ENCODE measurements around the gene DCAF7.
A peak's percentile ranks its signal among the peaks of the same experiment; 100 is the strongest.

DCAF7 gene

GRCh38 chr17:63534078-63534570 is 16.2 kb upstream of the DCAF7 start:
- Mint-ChIP-seq H3K9me3 (no peaks in the 10 kb centered on the region), H3K27me3 (peaks cover 44% of the 10 kb centered on the region), H3K4me3 (no peak overlapping the region), H3K27ac (no peak overlapping the region), H3K4me1 (peaks cover 6% of the 10 kb centered on the region), H3K36me3 (no peaks in the 10 kb centered on the region)
- no peak for ATAC-seq

- Mint-ChIP-seq H3K36me3 (no peaks in the 10 kb centered on the region), H3K27me3 (peaks cover 53% of the 10 kb centered on the region), H3K4me3 (no peak overlapping the region), H3K27ac (no peak overlapping the region), H3K9me3 (no peaks in the 10 kb centered on the region), H3K4me1 (peaks cover 6% of the 10 kb centered on the region)
- no peak for ATAC-seq
These were observed 15.3 kb upstream of the DCAF7 start for GRCh38 chr17:63534816-63535455.

GRCh38 chr17:63535640-63536039 is 14.6 kb upstream of the DCAF7 start:
- ATAC-seq, result no peak
- no peaks in the 10 kb centered on the region for H3K36me3 Mint-ChIP-seq
- H3K4me3 Mint-ChIP-seq, result no peak overlapping the region
- no peak overlapping the region for H3K27ac Mint-ChIP-seq
- peaks cover 6% of the 10 kb centered on the region for H3K4me1 Mint-ChIP-seq
- no peaks in the 10 kb centered on the region for H3K9me3 Mint-ChIP-seq
- H3K27me3 Mint-ChIP-seq, result peaks cover 60% of the 10 kb centered on the region

- ATAC-seq, result no peak
- no peaks in the 10 kb centered on the region for H3K36me3 Mint-ChIP-seq
- peaks cover 6% of the 10 kb centered on the region for H3K4me1 Mint-ChIP-seq
- no peak overlapping the region for H3K27ac Mint-ChIP-seq
- H3K27me3 Mint-ChIP-seq, result peaks cover 64% of the 10 kb centered on the region
- H3K4me3 Mint-ChIP-seq, result no peak overlapping the region
- H3K9me3 Mint-ChIP-seq, result no peaks in the 10 kb centered on the region
These were observed 13.3 kb upstream of the DCAF7 start for GRCh38 chr17:63537001-63537400.

DNA sequence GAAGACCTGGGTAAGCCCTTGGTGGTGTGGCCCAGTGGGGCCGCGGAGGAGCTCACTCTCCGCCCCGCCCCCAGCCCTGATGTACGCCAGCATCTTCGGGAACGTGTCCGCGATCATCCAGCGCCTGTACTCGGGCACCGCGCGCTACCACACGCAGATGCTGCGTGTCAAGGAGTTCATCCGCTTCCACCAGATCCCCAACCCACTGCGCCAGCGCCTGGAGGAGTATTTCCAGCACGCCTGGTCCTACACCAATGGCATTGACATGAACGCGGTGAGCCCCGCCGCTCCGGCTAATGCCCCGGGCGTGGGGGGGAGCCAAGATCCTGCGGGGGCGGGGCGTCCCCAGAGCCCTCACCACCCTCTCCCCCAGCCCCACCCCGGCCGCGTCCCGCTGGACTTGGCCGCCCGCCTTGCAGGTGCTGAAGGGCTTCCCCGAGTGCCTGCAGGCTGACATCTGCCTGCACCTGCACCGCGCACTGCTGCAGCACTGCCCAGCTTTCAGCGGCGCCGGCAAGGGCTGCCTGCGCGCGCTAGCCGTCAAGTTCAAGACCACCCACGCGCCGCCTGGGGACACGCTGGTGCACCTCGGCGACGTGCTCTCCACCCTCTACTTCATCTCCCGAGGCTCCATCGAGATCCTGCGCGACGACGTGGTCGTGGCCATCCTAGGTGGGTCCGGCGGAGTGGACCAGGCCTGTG is 12.1 kb upstream of the DCAF7 start:
- peaks cover 6% of the 10 kb centered on the region for H3K4me1 Mint-ChIP-seq
- H3K27ac Mint-ChIP-seq, result no peak overlapping the region
- H3K4me3 Mint-ChIP-seq, result peak overlapping the region; percentile 49
- no peaks in the 10 kb centered on the region for H3K36me3 Mint-ChIP-seq
- no peaks in the 10 kb centered on the region for H3K9me3 Mint-ChIP-seq
- ATAC-seq, result peak; percentile 39
- H3K27me3 Mint-ChIP-seq, result peaks cover 64% of the 10 kb centered on the region

DNA sequence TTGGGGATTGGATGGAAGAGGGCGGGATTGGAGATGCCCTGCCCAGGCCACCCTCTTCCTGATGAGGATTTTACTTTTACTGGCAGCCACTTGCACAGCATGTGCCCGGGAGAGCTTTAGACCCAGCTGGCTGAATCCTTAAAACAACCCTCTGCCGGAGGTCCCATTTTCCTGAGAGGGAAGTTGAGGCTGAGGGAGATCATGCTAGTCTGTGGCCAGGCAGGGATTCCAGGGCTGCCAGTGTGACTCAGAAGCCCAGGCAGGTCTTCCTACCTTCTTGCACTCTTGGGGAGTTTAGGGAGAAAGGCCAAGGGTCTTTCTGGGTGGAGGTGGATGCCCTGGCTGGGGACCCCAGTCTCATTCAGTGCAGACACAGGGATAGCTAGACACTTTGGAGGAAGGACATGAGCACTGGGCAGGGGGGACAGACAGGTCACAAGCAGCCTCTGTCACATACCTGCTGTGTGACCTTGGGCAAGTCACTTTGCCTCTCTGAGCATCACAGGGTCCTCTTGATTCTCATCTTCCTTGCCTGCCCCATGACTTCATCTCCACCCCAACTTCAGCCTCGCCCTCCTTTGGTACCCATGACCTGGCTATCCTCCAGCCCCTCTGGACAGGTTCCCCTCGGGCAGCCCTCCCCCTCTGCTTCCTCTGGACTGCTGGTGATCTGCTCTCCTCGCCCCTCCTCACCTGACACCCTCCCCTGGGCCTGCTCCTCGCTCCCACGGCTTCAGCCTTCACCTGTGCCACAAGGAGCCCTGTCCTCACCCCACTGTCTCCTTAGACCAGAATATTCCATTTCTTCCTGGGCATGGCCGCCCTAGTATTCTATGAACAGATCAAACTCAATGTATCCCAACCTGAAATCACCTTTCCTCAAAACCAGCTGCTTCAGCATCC is 11.3 kb upstream of the DCAF7 start:
- Mint-ChIP-seq H3K27me3 (peaks cover 62% of the 10 kb centered on the region), H3K27ac (no peak overlapping the region), H3K9me3 (no peaks in the 10 kb centered on the region), H3K4me3 (peak overlapping the region; percentile 49), H3K36me3 (no peaks in the 10 kb centered on the region), H3K4me1 (peaks cover 6% of the 10 kb centered on the region)
- ATAC-seq, result no peak

GRCh38 chr17:63540590-63540989 is 9.7 kb upstream of the DCAF7 start:
- Mint-ChIP-seq H3K4me3 (no peak overlapping the region), H3K9me3 (no peaks in the 10 kb centered on the region), H3K36me3 (no peaks in the 10 kb centered on the region), H3K27me3 (peaks cover 46% of the 10 kb centered on the region), H3K27ac (no peak overlapping the region), H3K4me1 (peaks cover 6% of the 10 kb centered on the region)
- ATAC-seq, result no peak

GRCh38 chr17:63542218-63542545 is 8.1 kb upstream of the DCAF7 start:
- H3K4me3 Mint-ChIP-seq, result no peak overlapping the region
- no peaks in the 10 kb centered on the region for H3K36me3 Mint-ChIP-seq
- no peaks in the 10 kb centered on the region for H3K9me3 Mint-ChIP-seq
- peaks cover 6% of the 10 kb centered on the region for H3K4me1 Mint-ChIP-seq
- no peak overlapping the region for H3K27ac Mint-ChIP-seq
- ATAC-seq, result no peak
- H3K27me3 Mint-ChIP-seq, result peaks cover 39% of the 10 kb centered on the region

DNA sequence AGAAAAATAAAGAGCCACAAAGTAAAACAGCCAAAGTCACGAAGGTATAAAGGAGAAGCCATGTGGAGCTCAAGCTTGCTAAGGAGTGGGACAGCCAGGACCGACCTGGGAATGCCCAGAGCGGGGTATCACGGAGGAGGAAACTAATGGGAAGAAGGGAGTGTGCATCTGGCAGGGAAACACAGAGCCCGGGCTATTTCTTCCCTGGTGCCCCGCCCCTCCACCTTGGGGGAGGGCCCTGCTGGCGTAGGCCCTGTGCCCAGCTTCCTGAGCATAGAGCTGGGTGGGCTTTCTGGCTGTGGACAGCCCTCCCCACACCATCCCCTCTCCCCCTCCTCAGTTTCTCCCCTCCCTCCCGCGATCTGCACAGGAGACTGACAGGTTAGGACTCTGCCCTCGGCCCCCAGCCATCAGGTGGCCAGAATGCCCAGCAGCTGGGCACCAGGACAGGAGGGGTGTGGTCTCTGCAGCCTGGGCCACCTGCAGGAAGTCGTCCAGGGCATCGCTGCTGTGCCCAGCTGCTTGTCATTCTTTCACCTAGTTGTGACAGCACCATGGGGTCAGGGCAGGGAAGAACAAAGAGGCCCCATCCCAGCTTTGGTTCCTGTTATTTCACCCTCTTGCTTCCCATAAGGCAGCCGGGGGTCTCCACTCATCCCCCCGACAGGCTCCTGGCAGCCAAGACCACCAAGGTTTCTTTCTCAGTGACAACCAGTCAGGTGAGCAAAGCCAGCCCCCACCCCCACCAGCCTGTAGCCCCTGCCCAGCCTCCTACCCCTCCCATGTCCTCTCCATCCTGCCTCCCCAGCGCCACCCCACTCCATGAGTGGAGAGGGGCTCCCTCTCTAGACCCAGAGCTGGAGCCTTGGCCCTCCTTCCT is 7.1 kb upstream of the DCAF7 start:
- ATAC-seq, result no peak
- Mint-ChIP-seq H3K27me3 (peaks cover 29% of the 10 kb centered on the region), H3K9me3 (no peaks in the 10 kb centered on the region), H3K4me3 (no peak overlapping the region), H3K4me1 (peaks cover 6% of the 10 kb centered on the region), H3K36me3 (no peaks in the 10 kb centered on the region), H3K27ac (no peak overlapping the region)

DNA sequence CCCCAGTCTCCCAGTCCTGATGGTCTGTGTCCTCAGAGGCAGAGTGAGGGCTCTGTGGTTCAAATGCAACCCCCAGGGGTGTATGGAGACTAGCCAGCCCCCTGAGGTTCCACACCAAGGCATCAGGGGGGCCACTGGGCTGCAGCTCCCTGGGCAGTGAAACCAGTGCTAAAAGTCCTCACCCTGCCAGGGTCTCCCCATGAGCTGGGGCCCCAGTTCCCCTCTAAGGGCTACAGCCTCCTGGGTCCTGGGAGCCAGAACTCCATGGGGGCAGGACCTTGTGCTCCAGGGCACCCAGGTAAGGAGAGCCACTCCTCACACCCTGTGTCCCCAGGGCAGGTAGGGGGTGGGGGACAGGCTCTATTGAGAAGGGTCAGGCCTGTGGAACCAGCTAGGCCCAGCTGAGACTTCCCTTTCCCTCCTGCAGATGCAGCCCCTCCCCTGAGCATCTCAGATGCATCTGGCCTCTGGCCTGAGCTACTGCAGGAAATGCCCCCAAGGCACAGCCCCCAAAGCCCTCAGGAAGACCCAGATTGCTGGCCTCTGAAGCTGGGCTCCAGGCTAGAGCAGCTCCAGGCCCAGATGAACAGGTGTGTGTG is 6.4 kb upstream of the DCAF7 start:
- Mint-ChIP-seq H3K27ac (no peak overlapping the region), H3K27me3 (peaks cover 21% of the 10 kb centered on the region), H3K9me3 (no peaks in the 10 kb centered on the region), H3K36me3 (no peaks in the 10 kb centered on the region), H3K4me3 (no peak overlapping the region), H3K4me1 (no peaks in the 10 kb centered on the region)
- no peak for ATAC-seq

DNA sequence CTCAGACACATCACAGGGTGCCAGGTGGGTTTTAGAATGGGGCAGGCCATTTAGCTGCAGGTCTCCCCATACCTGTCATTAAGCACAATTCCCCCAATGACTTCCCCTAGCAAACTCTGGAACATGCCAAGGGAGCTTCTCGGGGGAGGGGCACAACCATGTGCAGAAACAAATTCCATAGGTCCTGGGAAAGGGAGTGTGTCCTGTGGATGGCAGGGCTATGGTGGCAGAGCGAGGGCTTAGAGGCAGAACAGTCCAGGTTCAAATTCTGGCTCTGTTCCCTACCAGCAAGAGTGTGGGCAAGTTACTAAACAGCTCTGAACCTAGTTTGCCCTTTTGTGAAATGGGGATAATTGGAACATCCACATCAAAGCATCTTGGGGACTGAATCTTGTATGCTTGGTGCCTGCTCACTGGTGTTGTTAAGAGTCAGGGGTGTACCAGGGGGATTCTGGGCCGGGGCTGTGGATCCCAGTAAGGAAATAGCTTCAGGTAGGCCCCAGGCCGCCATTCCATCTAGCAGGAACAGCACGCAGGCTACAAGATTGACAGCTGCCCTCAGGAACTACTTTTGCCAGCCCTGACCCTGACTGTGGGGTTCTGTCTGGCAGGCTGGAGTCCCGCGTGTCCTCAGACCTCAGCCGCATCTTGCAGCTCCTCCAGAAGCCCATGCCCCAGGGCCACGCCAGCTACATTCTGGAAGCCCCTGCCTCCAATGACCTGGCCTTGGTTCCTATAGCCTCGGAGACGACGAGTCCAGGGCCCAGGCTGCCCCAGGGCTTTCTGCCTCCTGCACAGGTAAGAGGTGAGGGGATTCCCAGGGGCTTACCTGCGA is 5.6 kb upstream of the DCAF7 start:
- no peaks in the 10 kb centered on the region for H3K36me3 Mint-ChIP-seq

DNA sequence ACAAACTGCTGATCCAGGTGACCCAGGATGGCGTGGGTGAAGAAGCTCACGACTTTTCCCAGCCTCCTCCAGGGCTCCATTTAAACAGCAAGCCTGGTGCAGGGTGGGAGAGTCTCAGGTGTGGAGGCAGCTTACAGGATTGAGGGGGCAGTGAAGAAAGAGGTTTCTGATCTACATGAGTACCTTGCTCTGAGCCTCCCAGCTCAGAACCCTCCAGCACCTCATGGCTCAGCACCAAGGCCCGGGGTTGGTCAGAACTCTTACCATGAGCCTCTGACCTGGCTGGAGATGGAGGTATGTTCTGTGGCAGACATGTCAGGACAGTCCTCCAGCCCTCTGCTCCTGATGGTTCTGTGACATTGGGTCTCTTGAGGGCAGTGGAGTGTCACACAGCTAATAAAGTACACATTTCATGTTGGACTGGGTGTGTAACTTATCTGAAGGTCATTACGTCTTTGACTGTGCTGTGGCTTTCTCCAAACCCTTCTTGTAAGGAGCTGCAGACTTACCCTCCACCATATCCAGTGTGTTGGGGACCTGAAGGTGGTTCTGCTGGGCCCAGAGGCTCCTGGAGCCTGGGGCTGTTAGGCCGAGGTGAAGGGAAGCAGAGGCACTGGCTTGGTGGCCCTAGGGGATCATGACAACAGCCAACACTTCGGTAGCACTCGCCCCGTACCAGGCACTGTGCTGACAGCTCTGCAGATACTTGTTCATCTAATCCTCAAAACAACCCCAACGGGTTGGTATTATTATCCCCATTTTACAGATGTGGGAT is 3.8 kb upstream of the DCAF7 start:
- Mint-ChIP-seq H3K36me3 (no peaks in the 10 kb centered on the region), H3K4me1 (peaks cover 10% of the 10 kb centered on the region), H3K4me3 (no peak overlapping the region)

More for the DNA sequence above, 5.6 kb upstream of the DCAF7 start:
- no peaks in the 10 kb centered on the region for H3K9me3 Mint-ChIP-seq
- no peak overlapping the region for H3K4me3 Mint-ChIP-seq
- ATAC-seq, result no peak
- H3K27me3 Mint-ChIP-seq, result peaks cover 14% of the 10 kb centered on the region
- H3K4me1 Mint-ChIP-seq, result peaks cover 3% of the 10 kb centered on the region
- H3K27ac Mint-ChIP-seq, result no peak overlapping the region

GRCh38 chr17:63547083-63547523 is 3.2 kb upstream of the DCAF7 start:
- Mint-ChIP-seq H3K4me3 (no peak overlapping the region), H3K9me3 (no peaks in the 10 kb centered on the region), H3K36me3 (no peaks in the 10 kb centered on the region), H3K4me1 (peaks cover 16% of the 10 kb centered on the region), H3K27me3 (no peaks in the 10 kb centered on the region), H3K27ac (no peak overlapping the region)
- no peak for ATAC-seq

More for the DNA sequence above, 3.8 kb upstream of the DCAF7 start:
- Mint-ChIP-seq H3K9me3 (no peaks in the 10 kb centered on the region), H3K27me3 (no peaks in the 10 kb centered on the region), H3K27ac (no peak overlapping the region)
- no peak for ATAC-seq

All from stimulated activated memory B cell treated with anti-CD40 and anti-IgM and Interleukin-4, amounts not matched to agents 10 μg/mL and 1 μg/mL and 100 μg/mL, for 72 hours (primary cell).